Progenitor cell of endocrine pancreas (in vitro differentiated cells): ENCODE data around the gene TBC1D3C. TPM values are rescaled to one million over a fixed set of nuclear protein-coding genes. Genes with fewer than 3 reads are reported as not detected.
"Not testable (repeated sequence)": the region's sequence is repeated elsewhere in the genome, so short reads cannot be mapped to it uniquely, and the experiment has no call there.

Source experiments
- DNase-seq: peaks from one replicate; pipeline ENCODE4 v3.0.0; 2021; ENCODE audit warnings: low spot score; ENCODE audit not compliant: unreplicated experiment
- H3K27ac Mint-ChIP-seq: 2 replicates; pipeline ENCODE4 v1.8.0; 2021; ENCODE audit warnings: mild to moderate bottlenecking, moderate library complexity, mixed read lengths
- H3K27me3 Mint-ChIP-seq: 2 replicates; pipeline ENCODE4 v1.8.0; 2021; ENCODE audit warnings: mixed read lengths
- H3K36me3 Mint-ChIP-seq: 2 replicates; pipeline ENCODE4 v1.8.0; 2022; ENCODE audit warnings: mixed read lengths; ENCODE audit not compliant: insufficient read depth
- H3K4me1 Mint-ChIP-seq: 2 replicates; pipeline ENCODE4 v1.8.0; 2021; ENCODE audit warnings: low read depth, mixed read lengths
- H3K4me3 Mint-ChIP-seq: 2 replicates; pipeline ENCODE4 v1.8.0; 2021; ENCODE audit warnings: low read depth, mild to moderate bottlenecking, moderate library complexity, mixed read lengths
- H3K9me3 Mint-ChIP-seq: 2 replicates; pipeline ENCODE4 v1.8.0; 2021; ENCODE audit warnings: low read depth, mixed read lengths
- long read RNA-seq: library from polyadenylated mRNA; unstranded; transcript quantifications from one replicate; pipeline ENCODE4 v2.0.0, GENCODE V29; 2020
- total RNA-seq: library from RNA; stranded (reverse); gene quantifications from 2 replicates; pipeline ENCODE4 v1.2.1, GENCODE V29; 2021

Gene TBC1D3C
- not detected in 2 replicates for total RNA-seq
- long read RNA-seq = 0 reads

GRCh38 chr17:38068534-38068933 lies at the start of gene TBC1D3C:
Gene TBC1D3C, minus strand, starts transcription at chr17:38068634. Its CDS starts 1,568 bp downstream, at chr17:38067066.
- H3K27ac Mint-ChIP-seq, DNase-seq: not testable (repeated sequence)

GRCh38 chr17:38099262-38099661 lies 30.8 kb upstream of the TBC1D3C start:
- H3K9me3 Mint-ChIP-seq, H3K27ac Mint-ChIP-seq: not testable (repeated sequence)

More at GRCh38 chr17:38068534-38068933, at the start of gene TBC1D3C:
- not testable (repeated sequence) for H3K36me3 Mint-ChIP-seq, H3K27me3 Mint-ChIP-seq, H3K4me3 Mint-ChIP-seq, H3K4me1 Mint-ChIP-seq, H3K9me3 Mint-ChIP-seq

DNA sequence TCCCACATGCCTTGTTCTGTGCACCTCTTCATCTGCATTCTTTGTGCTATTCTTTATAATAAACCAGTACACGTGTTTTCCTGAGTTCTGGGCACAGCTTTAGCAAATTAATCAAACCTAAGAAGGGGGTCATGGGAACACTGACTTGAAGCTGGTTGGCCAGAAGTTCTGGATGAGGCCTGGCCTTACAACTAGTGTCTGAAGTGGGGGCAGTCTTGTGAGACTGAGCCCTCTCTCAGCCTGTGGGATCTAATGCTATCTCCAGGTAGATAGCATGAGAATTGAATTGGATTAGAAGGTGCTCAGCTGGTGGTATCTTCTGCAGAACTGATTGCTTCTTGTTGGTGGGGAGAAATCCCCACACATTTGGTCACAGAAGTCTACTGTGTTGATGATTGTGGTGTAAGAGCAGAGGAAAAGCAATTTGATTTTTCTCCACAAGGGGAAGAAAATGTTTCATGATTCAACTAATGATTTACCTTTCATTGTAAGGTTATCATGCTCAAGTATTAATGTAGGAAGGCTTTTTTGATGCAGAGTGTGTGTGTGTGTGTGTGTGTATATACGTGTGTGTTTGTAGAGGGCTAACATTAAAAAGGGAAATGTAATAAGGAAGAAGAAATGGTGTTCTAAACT lies 25.7 kb upstream of the TBC1D3C start:
- not testable (repeated sequence) for H3K27ac Mint-ChIP-seq, H3K36me3 Mint-ChIP-seq, H3K9me3 Mint-ChIP-seq, DNase-seq, H3K27me3 Mint-ChIP-seq, H3K4me1 Mint-ChIP-seq, H3K4me3 Mint-ChIP-seq

More at GRCh38 chr17:38099262-38099661, 30.8 kb upstream of the TBC1D3C start:
- not testable (repeated sequence) for H3K27me3 Mint-ChIP-seq, H3K4me1 Mint-ChIP-seq, H3K36me3 Mint-ChIP-seq, DNase-seq, H3K4me3 Mint-ChIP-seq

DNA sequence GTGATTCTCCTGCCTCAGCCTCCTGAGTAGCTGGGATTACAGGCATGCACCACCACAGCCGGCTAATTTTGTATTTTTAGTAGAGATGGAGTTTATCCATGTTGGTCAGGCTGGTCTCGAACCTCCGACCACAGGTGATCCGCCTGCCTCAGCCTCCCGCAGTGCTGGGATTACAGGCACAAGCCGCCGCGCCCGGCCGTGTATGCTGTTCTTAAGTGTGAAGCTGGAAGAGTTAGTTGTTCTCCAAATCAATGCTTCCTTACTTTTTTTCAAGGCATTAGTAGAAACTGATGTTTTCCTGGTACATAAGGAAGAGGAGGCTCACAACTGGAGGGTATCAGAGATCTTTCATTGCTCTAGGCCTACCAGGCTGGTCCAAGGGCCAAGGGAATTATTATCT lies 19.7 kb upstream of the TBC1D3C start:
- H3K27ac Mint-ChIP-seq, H3K36me3 Mint-ChIP-seq, H3K4me1 Mint-ChIP-seq, DNase-seq, H3K4me3 Mint-ChIP-seq, H3K9me3 Mint-ChIP-seq, H3K27me3 Mint-ChIP-seq: not testable (repeated sequence)

GRCh38 chr17:38087344-38087743 lies 18.9 kb upstream of the TBC1D3C start:
- not testable (repeated sequence) for H3K4me3 Mint-ChIP-seq, H3K36me3 Mint-ChIP-seq

More at GRCh38 chr17:38087344-38087743, 18.9 kb upstream of the TBC1D3C start:
- H3K27me3 Mint-ChIP-seq, DNase-seq, H3K27ac Mint-ChIP-seq, H3K4me1 Mint-ChIP-seq, H3K9me3 Mint-ChIP-seq: not testable (repeated sequence)

Other genes with a start within 250 kb of the TBC1D3C start
- gene TBC1D3K, start 144.2 kb downstream of the TBC1D3C start, total RNA-seq = not detected in 2 replicates
- gene TBC1D3L, start 79.6 kb downstream of the TBC1D3C start, total RNA-seq = 58.5 and 61.8 TPM in 2 replicates
- 0.60 and 1.2 TPM in 2 replicates for gene TBC1D3D, start 64.7 kb downstream of the TBC1D3C start, total RNA-seq
- 0.14 TPM in 1 of 2 replicates, not detected in the other for gene TBC1D3E, start 59.3 kb upstream of the TBC1D3C start, total RNA-seq
- not detected in 2 replicates for gene TBC1D3, start 123.9 kb upstream of the TBC1D3C start, total RNA-seq
- gene MRPL45, start 228.5 kb upstream of the TBC1D3C start, total RNA-seq = 41.8 and 46.3 TPM in 2 replicates